ENCODE results near the gene SYNE1. TPM values are rescaled to one million over a fixed set of nuclear protein-coding genes. Genes with fewer than 3 reads are reported as not detected.

Gene SYNE1
- total RNA-seq, 1 experiment from 2014 or later: 40.0 TPM

GRCh38 chr6:152491501-152491900 is 145.7 kb downstream of the SYNE1 start:
- DNase-seq (ENCODE audit: low read depth): peak; percentile 17

GRCh38 chr6:152490971-152491378 is 146.2 kb downstream of the SYNE1 start:
- peak; percentile 67 for DNase-seq (ENCODE audit: low read depth)

- DNase-seq (ENCODE audit: low read depth): no peak
These were observed 152.4 kb downstream of the SYNE1 start for GRCh38 chr6:152484806-152485205.

DNA sequence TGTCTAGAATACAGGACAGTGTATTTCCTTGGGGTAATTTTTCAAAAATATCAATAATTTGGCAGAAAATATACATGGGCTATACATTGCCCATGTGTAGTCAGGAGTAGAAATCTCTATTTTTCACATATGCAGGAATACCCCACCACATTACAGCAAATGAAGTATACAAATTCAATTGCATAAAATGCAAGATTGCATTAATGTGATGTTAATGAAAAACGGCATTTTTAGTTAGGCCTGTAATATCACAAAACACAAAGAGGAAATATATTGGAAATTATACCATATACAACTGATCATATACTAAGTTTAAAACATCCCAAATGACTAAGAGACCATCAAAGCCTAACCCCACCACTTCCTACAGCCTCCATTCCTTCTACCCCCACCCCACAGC is 154.9 kb downstream of the SYNE1 start:
- no peak for DNase-seq (ENCODE audit: low read depth)

DNA sequence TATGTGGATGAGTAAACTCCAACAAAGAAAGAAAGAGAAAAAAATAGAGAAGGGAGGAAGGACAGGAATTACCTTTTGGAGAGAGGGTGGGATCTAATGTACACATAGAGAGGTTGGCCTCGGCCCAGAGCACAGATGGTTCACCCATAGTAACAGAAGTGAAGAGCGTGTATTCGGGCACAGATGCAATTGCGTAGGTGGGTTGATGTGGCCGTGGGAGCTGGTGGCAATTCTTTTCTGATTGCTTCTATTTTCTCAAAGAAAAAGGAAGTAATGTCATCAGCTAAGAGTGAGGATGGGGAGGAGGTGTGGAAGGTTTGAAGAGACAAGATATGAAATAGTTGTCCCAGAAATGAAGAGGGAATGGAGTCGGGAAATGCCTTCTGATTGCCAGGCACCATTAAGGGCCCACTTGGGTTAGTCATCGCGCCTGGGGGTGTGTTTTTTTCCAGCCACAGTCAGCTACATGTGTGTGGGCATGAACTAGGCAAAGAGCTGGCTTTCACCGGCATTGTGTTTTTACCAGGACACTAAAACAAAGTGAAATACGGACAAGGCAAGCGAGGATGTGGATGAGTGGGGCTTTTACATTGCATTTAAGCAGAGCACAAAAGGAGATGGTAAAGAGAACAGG is 158.7 kb downstream of the SYNE1 start:
- peak; percentile 87 for DNase-seq (ENCODE audit: low read depth)

DNA sequence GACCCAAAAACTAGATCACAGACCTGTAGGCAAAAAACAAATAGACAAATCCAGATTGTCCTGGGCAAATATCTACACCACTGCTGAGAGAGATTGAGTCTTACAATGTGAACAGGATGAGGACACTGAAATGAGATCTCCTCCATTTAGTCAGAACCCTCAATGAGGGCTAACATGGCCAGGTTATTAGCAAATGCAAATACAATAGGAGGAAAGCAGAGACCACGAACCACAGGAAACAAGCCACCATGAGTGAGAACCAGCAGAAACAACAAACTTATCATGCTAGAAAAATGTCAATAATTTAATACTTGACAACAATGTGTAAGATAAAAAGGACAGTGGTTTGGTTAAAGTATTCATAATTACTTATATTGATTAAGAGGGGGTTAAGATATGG is 162.8 kb downstream of the SYNE1 start:
- no peak for DNase-seq (ENCODE audit: low read depth)

GRCh38 chr6:152472325-152472724 is 164.8 kb downstream of the SYNE1 start:
- peak; percentile 25 for DNase-seq (ENCODE audit: low read depth)

DNA sequence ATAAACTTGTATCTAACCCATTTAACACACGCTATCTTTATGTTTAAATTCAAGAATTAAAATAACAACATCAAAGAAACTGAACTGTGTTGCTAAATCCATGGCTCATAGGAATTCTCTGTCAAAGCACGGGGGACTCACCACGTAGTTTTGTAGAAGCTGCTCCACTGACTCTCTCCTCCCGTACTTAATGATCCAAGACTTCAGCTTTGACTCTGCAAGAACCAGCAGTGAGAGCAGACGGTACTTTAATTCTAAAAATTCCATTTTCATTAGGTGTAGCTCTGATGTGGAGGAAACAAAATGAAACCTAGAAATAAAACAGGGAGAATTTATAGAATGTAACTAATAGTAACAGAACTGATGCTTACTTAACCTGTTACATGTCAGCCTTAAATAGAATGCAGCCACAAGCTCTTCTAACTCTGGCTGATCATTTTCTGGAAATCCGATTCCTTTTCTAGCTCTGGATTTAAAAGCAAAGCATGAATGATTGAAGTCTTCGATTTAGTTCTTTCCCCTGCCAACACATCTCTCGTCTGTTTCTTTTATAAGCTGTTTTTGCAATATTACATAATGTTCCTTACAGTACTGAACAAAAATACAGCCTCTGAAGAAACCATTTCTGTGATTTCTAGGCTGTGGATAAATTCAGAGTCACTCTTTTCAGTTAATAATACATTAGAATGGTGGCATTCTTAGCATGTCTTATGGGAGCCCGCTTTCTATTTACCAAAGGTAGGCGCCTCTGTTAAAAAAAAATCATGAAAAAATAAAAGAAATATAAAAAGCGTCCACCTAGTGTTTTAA is 165.5 kb downstream of the SYNE1 start:
- DNase-seq (ENCODE audit: low read depth): peak; percentile 47

DNA sequence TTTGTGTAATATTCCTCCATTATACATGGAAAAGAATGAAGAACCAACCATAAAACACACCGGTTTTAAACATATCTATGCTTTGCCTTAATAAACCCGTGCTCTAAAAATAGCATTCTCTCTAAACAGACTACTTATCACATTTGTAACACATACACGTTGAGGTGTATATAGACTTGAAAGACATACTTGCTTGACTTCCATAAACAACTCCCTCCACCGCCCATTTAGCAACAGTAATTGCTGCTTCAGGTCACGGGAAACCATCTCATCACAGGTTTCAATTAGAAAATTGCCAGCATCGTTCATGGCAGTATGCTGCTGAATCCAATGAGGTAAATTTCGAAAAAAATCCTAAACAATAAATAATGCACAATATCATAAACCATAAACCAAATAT is 174.0 kb downstream of the SYNE1 start:
- peak; percentile 43 for DNase-seq (ENCODE audit: low read depth)

DNA sequence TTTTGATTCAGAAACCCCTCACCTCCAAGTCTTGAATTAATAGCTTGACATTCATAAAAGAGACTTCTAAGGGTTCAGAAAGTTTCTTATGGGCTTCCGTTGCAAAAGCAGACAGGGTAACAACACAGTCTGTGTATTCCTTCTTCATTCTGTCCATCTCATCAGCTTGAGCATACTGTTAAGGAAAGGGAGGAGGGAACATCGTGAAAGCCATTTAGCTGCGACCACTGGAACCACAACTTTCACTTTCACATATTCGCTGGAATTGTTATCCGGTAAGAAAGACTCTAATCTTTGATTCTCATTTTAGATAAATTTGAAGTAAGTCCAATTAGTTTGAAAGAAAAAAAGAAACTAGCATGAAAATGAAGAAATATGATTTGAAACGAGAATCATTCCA is 174.4 kb downstream of the SYNE1 start:
- peak; percentile 76 for DNase-seq (ENCODE audit: low read depth)

DNA sequence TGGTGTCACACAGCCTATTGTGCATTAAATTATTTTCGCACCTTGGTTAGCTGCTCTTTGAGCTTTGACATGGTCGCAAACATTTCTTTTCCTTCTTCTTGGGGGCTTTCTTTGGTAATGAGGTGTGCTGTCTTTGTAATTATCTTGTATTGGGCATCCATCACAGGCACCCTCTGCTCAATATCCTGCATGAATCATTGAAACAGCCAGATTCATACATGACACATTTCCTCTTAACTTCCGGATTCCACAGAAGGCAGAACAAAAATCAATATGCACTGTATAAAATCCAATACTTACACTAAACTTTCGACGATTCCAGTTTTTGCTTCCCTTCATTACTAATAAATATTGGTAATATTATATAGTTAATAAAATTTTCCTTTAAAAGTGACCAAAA is 175.6 kb downstream of the SYNE1 start:
- DNase-seq (ENCODE audit: low read depth): peak; percentile 41

DNA sequence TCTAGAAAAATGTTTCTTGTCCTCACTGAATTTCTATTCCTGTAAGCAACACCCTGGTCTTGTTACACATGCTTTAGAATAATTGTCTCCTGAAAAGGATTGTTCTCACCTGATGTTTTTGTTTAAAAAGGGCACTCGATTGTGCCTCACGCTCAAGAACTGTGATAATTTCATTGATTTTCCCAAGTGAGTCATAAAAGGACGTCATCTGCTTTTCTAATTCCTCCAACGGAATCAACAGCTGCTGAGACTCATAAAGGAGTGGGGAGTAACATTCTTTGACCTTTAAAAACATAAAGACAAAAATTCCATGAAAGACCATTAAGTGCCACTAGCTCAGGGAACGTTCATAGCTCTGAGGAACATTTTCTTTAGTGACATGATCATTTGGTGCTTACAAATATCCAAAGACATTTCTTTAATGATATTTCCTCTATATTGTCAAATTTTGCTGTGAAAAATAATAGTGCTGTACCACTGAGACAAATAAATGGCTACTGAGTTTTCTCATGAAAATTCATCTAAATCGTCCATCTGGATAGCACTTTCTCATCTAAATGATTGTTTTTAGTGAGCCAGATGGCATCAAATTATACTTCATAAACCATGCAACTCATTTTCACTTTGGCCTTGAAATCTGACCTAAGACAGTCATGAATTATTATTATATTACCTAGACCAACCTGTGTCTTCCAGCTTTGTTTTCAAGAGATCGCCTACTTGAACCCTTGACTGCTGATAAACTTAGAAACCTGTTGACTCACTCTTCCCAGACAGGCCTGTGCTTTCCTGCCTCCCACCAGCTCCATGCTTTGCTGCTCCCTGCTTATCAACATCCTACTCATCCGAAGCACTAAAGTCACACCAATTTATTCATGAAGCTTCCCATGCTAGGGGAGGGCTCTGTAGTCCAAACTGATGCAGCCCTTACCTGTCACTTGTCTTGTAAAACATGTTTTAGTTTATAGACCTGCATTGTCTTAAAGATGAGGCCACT is 178.2 kb downstream of the SYNE1 start:
- DNase-seq (ENCODE audit: low read depth): peak; percentile 57

DNA sequence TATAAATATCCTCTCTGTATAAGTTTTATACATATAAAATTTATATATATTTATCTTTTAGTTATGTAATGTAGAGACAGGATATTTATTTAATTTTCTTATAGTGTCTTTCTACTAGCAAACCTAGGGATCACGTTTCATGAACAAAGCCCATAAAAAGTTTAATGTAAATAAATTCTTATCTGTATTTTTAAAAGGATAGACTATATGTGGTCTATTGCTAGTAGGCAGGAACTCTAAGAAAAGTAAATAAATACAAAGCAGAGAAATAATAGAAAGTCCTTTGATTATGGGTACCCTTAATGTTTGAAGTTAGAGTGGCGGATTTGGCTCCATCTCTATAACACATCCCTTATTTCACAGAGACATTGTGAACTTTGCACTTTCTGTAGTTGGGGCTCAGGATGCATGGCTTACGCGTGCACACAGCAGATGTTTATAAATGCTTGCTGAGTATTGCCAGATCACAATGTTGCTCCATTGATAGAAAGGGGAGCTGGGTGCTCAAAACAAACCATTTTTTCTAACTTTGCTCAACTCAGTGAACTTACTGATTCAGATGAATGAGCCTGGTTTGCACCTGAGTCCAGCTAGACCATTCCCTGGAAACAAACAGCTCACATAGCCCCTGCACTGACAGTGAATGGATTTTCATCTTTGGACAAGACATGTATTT is 179.1 kb downstream of the SYNE1 start:
- DNase-seq (ENCODE audit: low read depth): no peak

DNA sequence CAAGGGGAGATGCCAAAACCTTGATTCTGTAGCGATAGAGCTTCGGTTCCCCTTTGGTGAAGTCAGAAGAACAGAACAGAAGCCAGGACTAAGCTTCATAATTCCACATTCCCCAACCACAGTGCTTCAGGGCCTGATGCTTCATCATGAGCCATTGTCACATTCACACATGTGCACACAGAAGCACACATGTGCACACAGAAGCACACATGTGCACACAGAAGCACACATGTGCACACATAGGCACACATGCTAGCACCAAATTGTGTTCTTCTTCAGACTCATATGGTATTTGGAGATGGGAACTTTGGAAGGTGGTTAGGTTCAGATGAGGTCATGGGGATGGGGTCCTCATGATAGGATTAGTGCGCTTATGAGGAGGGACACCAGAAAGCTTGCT is 183.2 kb downstream of the SYNE1 start:
- DNase-seq (ENCODE audit: low read depth): no peak

GRCh38 chr6:152453421-152453820 is 183.7 kb downstream of the SYNE1 start:
- DNase-seq (ENCODE audit: low read depth): no peak

- DNase-seq (ENCODE audit: low read depth): no peak
These were observed 184.5 kb downstream of the SYNE1 start for GRCh38 chr6:152452639-152453038.

GRCh38 chr6:152450519-152450918 is 186.6 kb downstream of the SYNE1 start:
- no peak for DNase-seq (ENCODE audit: low read depth)

GRCh38 chr6:152441902-152442301 is 195.3 kb downstream of the SYNE1 start:
- no peak for DNase-seq (ENCODE audit: low read depth)

DNA sequence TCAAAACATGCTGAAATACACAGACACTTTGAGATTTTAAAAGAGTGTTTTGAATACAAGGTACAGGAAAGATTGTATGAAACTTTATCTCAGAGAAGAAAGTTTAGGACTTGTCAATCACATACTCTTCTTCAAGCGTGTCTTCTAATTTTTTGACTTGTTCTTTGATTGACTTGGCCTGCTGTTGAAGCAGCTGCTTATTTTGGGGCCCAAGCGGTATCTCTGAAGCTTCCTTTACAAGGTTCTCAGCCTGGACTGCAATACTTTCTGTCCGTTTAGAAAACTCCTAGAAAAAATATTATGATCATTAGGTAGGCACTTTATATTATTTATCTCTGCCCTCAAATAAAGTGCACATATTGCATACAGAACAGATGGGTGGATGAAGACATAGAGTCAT is 201.3 kb downstream of the SYNE1 start:
- no peak for DNase-seq (ENCODE audit: low read depth)

DNA sequence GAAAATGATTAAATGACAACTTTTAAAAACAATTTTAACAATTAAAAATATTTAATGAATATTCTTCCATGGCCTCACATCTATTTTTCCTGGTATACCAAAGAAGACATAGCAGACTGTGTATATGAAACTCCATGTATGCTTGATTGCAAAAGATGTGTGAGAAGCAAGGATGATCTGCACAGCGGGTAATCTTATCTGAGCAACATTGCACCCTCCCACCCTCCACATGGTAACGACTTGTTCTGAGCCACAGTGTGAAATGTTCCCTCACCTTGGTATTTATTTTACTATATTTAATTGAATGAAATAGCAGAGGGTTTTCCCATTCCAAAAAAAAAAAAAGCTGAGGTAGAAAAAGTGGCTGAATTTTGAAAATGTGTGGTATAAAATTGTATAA is 204.4 kb downstream of the SYNE1 start:
- DNase-seq (ENCODE audit: low read depth): no peak

DNA sequence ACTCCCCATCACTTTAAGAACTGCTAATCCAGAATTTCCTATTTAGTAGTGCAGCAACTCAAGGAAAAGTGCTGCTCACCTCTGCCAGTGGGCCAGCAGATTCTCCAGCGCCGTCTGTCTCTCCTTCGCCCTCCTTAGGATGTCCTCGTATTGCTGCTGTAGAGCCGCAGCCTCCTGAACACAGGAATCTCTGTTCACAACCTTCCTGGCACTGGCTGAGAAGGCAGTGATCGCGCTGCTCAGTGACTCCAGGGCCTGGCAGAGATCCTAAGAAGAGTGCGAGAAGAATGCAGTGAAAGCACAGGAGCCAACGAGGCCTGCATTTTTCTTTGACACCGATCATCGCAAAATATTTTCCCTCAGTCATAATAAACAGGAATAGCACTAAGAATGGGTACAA is 209.0 kb downstream of the SYNE1 start:
- DNase-seq (ENCODE audit: low read depth): peak; percentile 51

DNA sequence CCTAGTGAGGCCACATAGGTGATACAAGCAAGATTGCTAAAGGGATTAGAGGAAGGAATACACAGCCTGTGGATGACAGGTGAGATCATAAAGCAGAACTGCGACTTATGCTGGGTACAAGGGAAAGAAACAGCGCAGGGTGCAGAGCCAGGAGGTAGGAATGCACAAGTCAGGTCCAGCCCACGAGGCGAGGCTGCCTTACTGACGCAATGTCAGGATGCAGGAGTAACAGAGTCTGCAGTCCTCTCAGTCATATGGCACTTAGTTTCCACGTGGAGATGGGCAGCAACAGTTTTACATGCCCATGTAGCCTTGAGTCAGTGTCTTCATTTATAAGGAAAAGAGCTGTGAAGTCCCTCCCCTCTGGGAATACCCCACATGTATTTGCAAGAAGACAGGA is 210.9 kb downstream of the SYNE1 start:
- DNase-seq (ENCODE audit: low read depth): no peak

Measured in RPMI7951 (cell line).